CD14-positive monocyte (primary cell): ENCODE measurements around the gene AMPD3. TPM values are rescaled to one million over a fixed set of nuclear protein-coding genes. Genes with fewer than 3 reads are reported as not detected.

Source experiments
- DNase-seq, 3 donors: peaks; one replicate each; pipeline ENCODE4 v3.0.0-alpha.2; 2011 to 2022
- H2AFZ ChIP-seq: 2 replicates; pipeline ENCODE4 v1.6.0; 2012; ENCODE audit warnings: mild to moderate bottlenecking, low read depth, low read length, inconsistent platforms; ENCODE audit not compliant: insufficient read depth, poor library complexity, severe bottlenecking
- H3K27ac ChIP-seq, 2 donors: 1 replicate in 1 of 2; 2 replicates in 1 of 2; pipeline ENCODE4 v1.5.1; 2012 to 2013; ENCODE audit warnings: low read length in 2 of 2, control low read depth in 1 of 2, inconsistent platforms in 1 of 2, low read depth in 1 of 2, mild to moderate bottlenecking in 1 of 2
- H3K27me3 ChIP-seq, 2 donors: one replicate each; pipeline versions ENCODE4 v1.6.0 to v1.6.1; 2011 to 2013; ENCODE audit warnings: low read length in 2 of 2; ENCODE audit not compliant: control insufficient read depth in 2 of 2, insufficient read depth in 2 of 2
- H3K36me3 ChIP-seq, 2 donors: replicated peaks in 1 of 2; 1 replicate in 1 of 2; 2 replicates in 1 of 2; pipeline versions ENCODE4 v1.5.1 to v1.6.1; 2012 to 2013; ENCODE audit warnings: low read length in 2 of 2, control low read depth in 1 of 2, inconsistent platforms in 1 of 2, mild to moderate bottlenecking in 1 of 2; ENCODE audit not compliant: insufficient read depth in 2 of 2, control insufficient read depth in 1 of 2
- H3K4me1 ChIP-seq, 2 donors: 1 replicate in 1 of 2; 2 replicates in 1 of 2; pipeline versions ENCODE4 v1.5.1 to v1.6.1; 2012 to 2013; ENCODE audit warnings: low read length in 2 of 2, control low read depth in 1 of 2, inconsistent platforms in 1 of 2, mild to moderate bottlenecking in 1 of 2, moderate library complexity in 1 of 2; ENCODE audit not compliant: insufficient read depth in 2 of 2, control insufficient read depth in 1 of 2
- H3K4me2 ChIP-seq: replicated peaks from 2 replicates; pipeline ENCODE3; 2012; ENCODE audit warnings: low read length, moderate library complexity, mild to moderate bottlenecking; ENCODE audit not compliant: poor library complexity, severe bottlenecking; ENCODE audit errors: extremely low read depth
- H3K4me3 ChIP-seq, 3 experiments: fragments of 200-600 bp in 1 of 3; sonication (generic) in 1 of 3; replicated peaks in 1 of 3; 1 replicate in 2 of 3; 2 replicates in 1 of 3; pipeline ENCODE4 v1.5.1; 2011 to 2013; ENCODE audit warnings: low read length in 3 of 3, mild to moderate bottlenecking in 3 of 3, control low read depth in 2 of 3, low read depth in 2 of 3, inconsistent platforms in 1 of 3, moderate library complexity in 1 of 3
- H3K79me2 ChIP-seq: 2 replicates; pipeline ENCODE4 v1.6.0; 2012; ENCODE audit warnings: mild to moderate bottlenecking, control low read depth, inconsistent platforms, low read length, moderate library complexity; ENCODE audit not compliant: insufficient read depth
- H3K9ac ChIP-seq: 2 replicates; pipeline ENCODE4 v1.6.0; 2017; ENCODE audit warnings: low read length, mild to moderate bottlenecking; ENCODE audit not compliant: insufficient read depth, poor library complexity, severe bottlenecking
- H3K9me3 ChIP-seq, 2 donors: replicated peaks in 1 of 2; 1 replicate in 1 of 2; 2 replicates in 1 of 2; pipeline versions ENCODE4 v1.5.1 to v1.6.1; 2012 to 2013; ENCODE audit warnings: low read length in 2 of 2, control low read depth in 1 of 2; ENCODE audit not compliant: control insufficient read depth in 1 of 2, insufficient read depth in 1 of 2
- H4K20me1 ChIP-seq: 2 replicates; pipeline ENCODE4 v1.6.0; 2012; ENCODE audit warnings: mild to moderate bottlenecking, low read length, control low read depth, moderate library complexity; ENCODE audit not compliant: insufficient read depth
- H3K27ac Mint-ChIP-seq, 7 donors: one replicate each; pipeline ENCODE4 v1.8.0; 2020; ENCODE audit warnings: mild to moderate bottlenecking in 7 of 7, mixed read lengths in 7 of 7, moderate library complexity in 6 of 7, inconsistent platforms in 2 of 7
- H3K27me3 Mint-ChIP-seq, 3 donors: one replicate each; pipeline ENCODE4 v1.8.0; 2021 to 2022; ENCODE audit warnings: low read depth in 3 of 3, mild to moderate bottlenecking in 3 of 3, mixed read lengths in 3 of 3, moderate library complexity in 3 of 3, inconsistent platforms in 1 of 3
- H3K36me3 Mint-ChIP-seq, 2 donors: one replicate each; pipeline ENCODE4 v1.8.0; 2020; ENCODE audit warnings: mixed read lengths in 2 of 2, inconsistent platforms in 1 of 2, mild to moderate bottlenecking in 1 of 2
- H3K4me1 Mint-ChIP-seq: one replicate; pipeline ENCODE4 v1.8.0; 2020; ENCODE audit warnings: mild to moderate bottlenecking, mixed read lengths
- H3K4me3 Mint-ChIP-seq, 2 donors: one replicate each; pipeline ENCODE4 v1.8.0; 2020; ENCODE audit warnings: mild to moderate bottlenecking in 2 of 2, mixed read lengths in 2 of 2, moderate library complexity in 1 of 2
- H3K9me3 Mint-ChIP-seq, 7 donors: one replicate each; pipeline ENCODE4 v1.8.0; 2020 to 2022; ENCODE audit warnings: mixed read lengths in 7 of 7, mild to moderate bottlenecking in 6 of 7, moderate library complexity in 6 of 7, inconsistent platforms in 2 of 7
- WGBS: methylation state at CpG from one replicate; pipeline ENCODE4 v1.1.5; 2013; ENCODE audit warnings: missing lambda C conversion rate; ENCODE audit not compliant: insufficient coverage; 5-methylcytosine and 5-hydroxymethylcytosine counted together
- intact Hi-C, 2 donors: fragments of 100-400 bp; cut with micrococcal nuclease; formaldehyde crosslinking; loops; one replicate each; pipeline versions ENCODE4 v1.15.0 to v1.15.1; 2023
- polyA plus RNA-seq, 3 donors: library from polyadenylated mRNA; depleted of rRNA in 1 of 3; unstranded in 2 of 3; stranded (reverse) in 1 of 3; fragments of 300-500 nt in 2 of 3; fragments of >200 nt in 1 of 3; fragmentation: Illumina TruSeq in 2 of 3; gene quantifications; 1 replicate in 2 of 3; 2 replicates in 1 of 3; pipeline ENCODE4 v1.2.3, GENCODE V29; 2012 to 2021
- TF ChIP-seq, protein P1 (sequence below): fragments of 200-600 bp; IDR thresholded peaks from one replicate; pipeline ENCODE4 v1.8.0; 2022; ENCODE audit warnings: antibody characterized with exemption, mild to moderate bottlenecking

The AMPD3 gene
- polyA plus RNA-seq, 3 donors: 10.5 to 24.3 (median 14.3) TPM

DNA sequence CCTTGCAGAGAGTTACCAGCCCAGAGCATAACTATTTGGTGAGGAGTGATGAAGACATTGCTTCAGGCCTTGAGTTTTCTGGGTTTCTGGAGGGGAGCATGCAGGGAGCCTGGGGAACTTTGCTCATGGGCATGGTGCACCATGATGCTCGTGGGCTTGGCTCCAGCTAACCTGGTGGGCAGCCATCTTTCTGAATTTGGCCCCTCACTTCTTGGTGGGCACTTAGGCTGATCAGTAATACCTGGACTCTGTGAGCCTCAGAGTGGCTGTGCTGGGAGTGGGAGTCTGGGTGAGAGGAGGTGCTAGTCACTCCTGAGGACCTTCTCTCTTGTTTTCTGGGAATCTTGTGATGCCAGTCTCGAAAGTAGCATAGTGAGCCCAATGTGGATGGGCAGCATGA, 30.6 kb downstream of the AMPD3 start:
- Histone ChIP-seq H3K36me3 (peaks cover 92 to 100% of the 10 kb centered on the region in 2 donors), H3K9ac (no peak overlapping the region), H3K4me2 (no peak overlapping the region), H2AFZ (no peak overlapping the region), H4K20me1 (peaks cover 57% of the 10 kb centered on the region), H3K4me1 (no peaks in the 10 kb centered on the region), H3K27ac (no peak overlapping the region), H3K4me3 (no peak overlapping the region), H3K79me2 (peaks cover 3% of the 10 kb centered on the region), H3K27me3 (no peaks in the 10 kb centered on the region), H3K9me3 (no peaks in the 10 kb centered on the region)
- peak overlapping the region in 1 of 7 donors; percentile 75 for H3K27ac Mint-ChIP-seq
- TF ChIP-seq, protein P1, sequence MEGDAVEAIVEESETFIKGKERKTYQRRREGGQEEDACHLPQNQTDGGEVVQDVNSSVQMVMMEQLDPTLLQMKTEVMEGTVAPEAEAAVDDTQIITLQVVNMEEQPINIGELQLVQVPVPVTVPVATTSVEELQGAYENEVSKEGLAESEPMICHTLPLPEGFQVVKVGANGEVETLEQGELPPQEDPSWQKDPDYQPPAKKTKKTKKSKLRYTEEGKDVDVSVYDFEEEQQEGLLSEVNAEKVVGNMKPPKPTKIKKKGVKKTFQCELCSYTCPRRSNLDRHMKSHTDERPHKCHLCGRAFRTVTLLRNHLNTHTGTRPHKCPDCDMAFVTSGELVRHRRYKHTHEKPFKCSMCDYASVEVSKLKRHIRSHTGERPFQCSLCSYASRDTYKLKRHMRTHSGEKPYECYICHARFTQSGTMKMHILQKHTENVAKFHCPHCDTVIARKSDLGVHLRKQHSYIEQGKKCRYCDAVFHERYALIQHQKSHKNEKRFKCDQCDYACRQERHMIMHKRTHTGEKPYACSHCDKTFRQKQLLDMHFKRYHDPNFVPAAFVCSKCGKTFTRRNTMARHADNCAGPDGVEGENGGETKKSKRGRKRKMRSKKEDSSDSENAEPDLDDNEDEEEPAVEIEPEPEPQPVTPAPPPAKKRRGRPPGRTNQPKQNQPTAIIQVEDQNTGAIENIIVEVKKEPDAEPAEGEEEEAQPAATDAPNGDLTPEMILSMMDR: no peak
- H3K36me3 Mint-ChIP-seq: peaks cover 90 to 100% of the 10 kb centered on the region in 2 donors
- H3K27me3 Mint-ChIP-seq: no peaks in the 10 kb centered on the region
- H3K4me3 Mint-ChIP-seq: no peak overlapping the region
- intact Hi-C loops: no loop called here
- peaks cover 11% of the 10 kb centered on the region for H3K4me1 Mint-ChIP-seq
- no peak for DNase-seq
- 44% methylated on average over 2 of the region's 2 CpGs for WGBS
- H3K9me3 Mint-ChIP-seq: peaks cover 0 to 2% (median 0%) of the 10 kb centered on the region in 7 donors

- Histone ChIP-seq H4K20me1 (peaks cover 57% of the 10 kb centered on the region), H3K9me3 (no peaks in the 10 kb centered on the region), H3K9ac (no peak overlapping the region), H3K36me3 (peaks cover 90 to 100% of the 10 kb centered on the region in 2 donors), H3K27me3 (no peaks in the 10 kb centered on the region), H2AFZ (no peak overlapping the region), H3K4me1 (no peaks in the 10 kb centered on the region), H3K27ac (no peak overlapping the region), H3K4me3 (no peak overlapping the region), H3K79me2 (peaks cover 9% of the 10 kb centered on the region), H3K4me2 (no peak overlapping the region)
- Mint-ChIP-seq H3K9me3 (peaks cover 0 to 2% (median 0%) of the 10 kb centered on the region in 7 donors), H3K4me1 (peaks cover 12% of the 10 kb centered on the region), H3K27ac (peak overlapping the region in 3 of 7 donors; percentile 32 to 51 (median 43)), H3K36me3 (peaks cover 90 to 100% of the 10 kb centered on the region in 2 donors), H3K4me3 (no peak overlapping the region), H3K27me3 (no peaks in the 10 kb centered on the region)
- 96% methylated on average over 9 of the region's 10 CpGs for WGBS
- TF ChIP-seq, protein P1: no peak
- intact Hi-C loops: no loop called here
- no peak for DNase-seq
Observed at GRCh38 chr11:10486161-10486840, 31.2 kb downstream of the AMPD3 start.
